IPS-18c (cell line): ENCODE results near the gene ARID3A.
A peak's percentile ranks its signal among the peaks of the same experiment; 100 is the strongest.

Experiments used
- H3K4me3 ChIP-seq: 2 replicates; pipeline ENCODE4 v1.7.0; 2013; ENCODE audit warnings: low read depth, mild to moderate bottlenecking, low read length, moderate library complexity; ENCODE audit not compliant: insufficient read depth
- H3K9me3 ChIP-seq: one replicate; pipeline ENCODE4 v1.6.1; 2013; ENCODE audit warnings: mild to moderate bottlenecking, low read length, moderate library complexity; ENCODE audit not compliant: control insufficient read depth, insufficient read depth

The ARID3A gene

GRCh38 chr19:902093-902370, 23.8 kb upstream of the ARID3A start:
- H3K4me3 ChIP-seq = no peak overlapping the region

GRCh38 chr19:902446-903226, 23.2 kb upstream of the ARID3A start:
- H3K4me3 ChIP-seq = no peak overlapping the region
- peaks cover 2% of the 10 kb centered on the region for H3K9me3 ChIP-seq

More at GRCh38 chr19:902093-902370, 23.8 kb upstream of the ARID3A start:
- H3K9me3 ChIP-seq = peaks cover 2% of the 10 kb centered on the region

- H3K4me3 ChIP-seq = no peak overlapping the region
- H3K9me3 ChIP-seq = peaks cover 2% of the 10 kb centered on the region
Observed at GRCh38 chr19:903266-903797, 22.5 kb upstream of the ARID3A start.

GRCh38 chr19:904545-904944, 21.3 kb upstream of the ARID3A start:
- peaks cover 2% of the 10 kb centered on the region for H3K9me3 ChIP-seq
- H3K4me3 ChIP-seq = no peak overlapping the region

GRCh38 chr19:906480-906879, 19.4 kb upstream of the ARID3A start:
- peaks cover 2% of the 10 kb centered on the region for H3K9me3 ChIP-seq

GRCh38 chr19:907183-907853, 18.5 kb upstream of the ARID3A start:
- peaks cover 2% of the 10 kb centered on the region for H3K9me3 ChIP-seq

More at GRCh38 chr19:906480-906879, 19.4 kb upstream of the ARID3A start:
- H3K4me3 ChIP-seq = no peak overlapping the region

GRCh38 chr19:911197-912033, 14.4 kb upstream of the ARID3A start:
- H3K9me3 ChIP-seq = no peaks in the 10 kb centered on the region
- peak overlapping the region; percentile 24; the same call in 1 of the 2 replicates for H3K4me3 ChIP-seq

More at GRCh38 chr19:907183-907853, 18.5 kb upstream of the ARID3A start:
- H3K4me3 ChIP-seq = no peak overlapping the region

GRCh38 chr19:912181-913079, 13.4 kb upstream of the ARID3A start:
- no peaks in the 10 kb centered on the region for H3K9me3 ChIP-seq
- H3K4me3 ChIP-seq = peak overlapping the region; percentile 65

- H3K9me3 ChIP-seq = no peaks in the 10 kb centered on the region
- peak within 1 kb of the TSS; percentile 65 for H3K4me3 ChIP-seq
Observed at GRCh38 chr19:913080-913748, 12.6 kb upstream of the ARID3A start, which contains the start of gene R3HDM4. Gene R3HDM4 (minus strand): TSS chr19:913219. CDS start chr19:913157, 62 bp downstream.

GRCh38 chr19:916645-917322, 9.1 kb upstream of the ARID3A start:
- H3K9me3 ChIP-seq = no peaks in the 10 kb centered on the region
- peak overlapping the region; percentile 63 for H3K4me3 ChIP-seq

GRCh38 chr19:917323-918151, 8.3 kb upstream of the ARID3A start, which contains the start of gene KISS1R:
Gene KISS1R (plus strand): TSS chr19:917333. CDS start chr19:917503, 170 bp downstream.
- H3K4me3 ChIP-seq = peak within 1 kb of the TSS; percentile 63
- H3K9me3 ChIP-seq = no peaks in the 10 kb centered on the region

GRCh38 chr19:918152-918437, 7.7 kb upstream of the ARID3A start:
- peak overlapping the region; percentile 63 for H3K4me3 ChIP-seq
- no peaks in the 10 kb centered on the region for H3K9me3 ChIP-seq

GRCh38 chr19:918481-919198, 7.2 kb upstream of the ARID3A start:
- Histone ChIP-seq H3K4me3 (peak overlapping the region; percentile 63; the same call in 1 of the 2 replicates), H3K9me3 (no peaks in the 10 kb centered on the region)
